Left lung (tissue), 10 donors: ENCODE data around the gene SASH1. TPM values are rescaled to one million over a fixed set of nuclear protein-coding genes. Genes with fewer than 3 reads are reported as not detected.
"Not testable (repeated sequence)": the region's sequence is repeated elsewhere in the genome, so short reads cannot be mapped to it uniquely, and the experiment has no call there.

Experiments used
- ATAC-seq: fragments of 200-7000 bp; cut with Tn5 transposase; one replicate; pipeline ENCODE4 v1.9.1; 2020; ENCODE audit warnings: moderate library complexity
- DNase-seq, 4 donors: peaks; one replicate each; pipeline ENCODE4 v3.0.0-alpha.2; 2013 to 2020
- H3K27ac ChIP-seq, 2 donors: fragments of 200-600 bp; sonication (generic) in 1 of 2; one replicate each; pipeline versions ENCODE4 v1.5.0 to v1.8.0; 2020 to 2021
- H3K27me3 ChIP-seq, 2 donors: fragments of 200-600 bp; sonication (generic) in 1 of 2; one replicate each; pipeline versions ENCODE4 v1.5.0 to v1.8.0; 2020 to 2021
- H3K36me3 ChIP-seq, 2 donors: fragments of 200-600 bp; sonication (generic) in 1 of 2; one replicate each; pipeline versions ENCODE4 v1.5.0 to v1.8.0; 2020 to 2021
- H3K4me1 ChIP-seq, 2 donors: fragments of 200-600 bp; one replicate each; pipeline ENCODE4 v1.8.0; 2021
- H3K4me3 ChIP-seq, 2 donors: fragments of 200-600 bp; sonication (generic) in 1 of 2; one replicate each; pipeline versions ENCODE4 v1.5.0 to v1.8.0; 2020 to 2021; ENCODE audit warnings: mild to moderate bottlenecking in 1 of 2
- H3K9me3 ChIP-seq, 2 donors: fragments of 200-600 bp; sonication (generic) in 1 of 2; one replicate each; pipeline versions ENCODE4 v1.5.0 to v1.8.0; 2020 to 2021
- intact Hi-C, 2 donors: fragments of 100-400 bp; cut with DNase I; formaldehyde crosslinking; loops; one replicate each; pipeline versions ENCODE4 v1.11.2 to v1.14.2; 2022
- polyA plus RNA-seq, 6 donors: library from polyadenylated mRNA; unstranded; fragments of 120-200 nt; gene quantifications; one replicate each; pipeline ENCODE4 v1.2.1, GENCODE V29; 2013; ENCODE audit not compliant: insufficient read length in 6 of 6
- total RNA-seq, 2 donors: library from RNA; stranded (reverse); fragmentation: NEBNext Ultra II Directional; extraction: Animal tissue kit (Norgen Biotek cat#: 25700); gene quantifications; one replicate each; pipeline ENCODE4 v1.2.1, GENCODE V29; 2021
- TF ChIP-seq, protein P1 (sequence below), 2 donors: fragments of 200-600 bp; sonication (generic) in 1 of 2; IDR thresholded peaks; one replicate each; pipeline versions ENCODE4 v1.5.0 to v1.8.0; 2021; ENCODE audit warnings: antibody characterized with exemption in 2 of 2
- donor health status: DM: no; HTN: yes; CAD: no.
- donor health status: DM: no; HTN: no; CAD: no.

Gene SASH1
- total and polyA plus RNA-seq, 8 donors = 31.4 to 53.5 (median 34.8) TPM

GRCh38 chr6:148383658-148384368, 41.2 kb downstream of the SASH1 start:
- ATAC-seq (no peak), DNase-seq (no peak)
- intact Hi-C loops = no loop called here
- TF ChIP-seq, protein P1, sequence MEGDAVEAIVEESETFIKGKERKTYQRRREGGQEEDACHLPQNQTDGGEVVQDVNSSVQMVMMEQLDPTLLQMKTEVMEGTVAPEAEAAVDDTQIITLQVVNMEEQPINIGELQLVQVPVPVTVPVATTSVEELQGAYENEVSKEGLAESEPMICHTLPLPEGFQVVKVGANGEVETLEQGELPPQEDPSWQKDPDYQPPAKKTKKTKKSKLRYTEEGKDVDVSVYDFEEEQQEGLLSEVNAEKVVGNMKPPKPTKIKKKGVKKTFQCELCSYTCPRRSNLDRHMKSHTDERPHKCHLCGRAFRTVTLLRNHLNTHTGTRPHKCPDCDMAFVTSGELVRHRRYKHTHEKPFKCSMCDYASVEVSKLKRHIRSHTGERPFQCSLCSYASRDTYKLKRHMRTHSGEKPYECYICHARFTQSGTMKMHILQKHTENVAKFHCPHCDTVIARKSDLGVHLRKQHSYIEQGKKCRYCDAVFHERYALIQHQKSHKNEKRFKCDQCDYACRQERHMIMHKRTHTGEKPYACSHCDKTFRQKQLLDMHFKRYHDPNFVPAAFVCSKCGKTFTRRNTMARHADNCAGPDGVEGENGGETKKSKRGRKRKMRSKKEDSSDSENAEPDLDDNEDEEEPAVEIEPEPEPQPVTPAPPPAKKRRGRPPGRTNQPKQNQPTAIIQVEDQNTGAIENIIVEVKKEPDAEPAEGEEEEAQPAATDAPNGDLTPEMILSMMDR (IDR thresholded peaks at IDR 0.05) = no peak
- no peaks in the 10 kb centered on the region for H3K9me3 ChIP-seq
- peaks cover 12 to 41% of the 10 kb centered on the region in 2 donors for H3K4me1 ChIP-seq
- H3K27me3 ChIP-seq = no peaks in the 10 kb centered on the region
- no peak overlapping the region for H3K4me3 ChIP-seq
- no peaks in the 10 kb centered on the region for H3K36me3 ChIP-seq
- H3K27ac ChIP-seq = peak overlapping the region in 1 of 2 donors; percentile 21

DNA sequence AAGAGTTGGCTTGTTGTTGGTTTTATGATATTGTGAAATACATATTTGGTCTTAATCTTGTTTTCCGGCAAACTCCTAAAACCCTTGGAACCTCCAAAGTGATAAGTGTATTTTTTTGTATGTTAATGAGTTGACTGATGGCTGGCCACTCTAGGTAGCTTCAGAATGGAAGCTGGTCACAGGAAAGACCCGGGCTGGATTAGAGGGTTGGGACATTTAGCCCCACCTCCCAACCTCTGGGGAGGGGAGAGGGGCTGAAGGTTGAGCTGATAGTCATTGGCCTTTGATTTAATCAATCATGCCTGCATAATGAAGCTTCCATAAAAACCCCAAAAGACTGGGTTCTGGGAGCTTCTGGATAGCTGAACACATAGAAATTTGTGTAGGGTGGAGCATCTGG, 42.7 kb downstream of the SASH1 start:
- Histone ChIP-seq H3K27ac (no peak overlapping the region), H3K27me3 (no peaks in the 10 kb centered on the region), H3K9me3 (no peaks in the 10 kb centered on the region), H3K36me3 (no peaks in the 10 kb centered on the region), H3K4me1 (peaks cover 4 to 35% of the 10 kb centered on the region in 2 donors), H3K4me3 (no peak overlapping the region)
- ATAC-seq = no peak
- intact Hi-C loops = no loop called here
- DNase-seq = no peak
- TF ChIP-seq, protein P1 (IDR thresholded peaks at IDR 0.05) = no peak

GRCh38 chr6:148388521-148388920, 45.9 kb downstream of the SASH1 start:
- peak overlapping the region in 1 of 2 donors; percentile 14 for H3K27ac ChIP-seq
- ATAC-seq (peak; percentile 7), DNase-seq (no peak)
- no peaks in the 10 kb centered on the region for H3K27me3 ChIP-seq
- H3K4me3 ChIP-seq = no peak overlapping the region
- TF ChIP-seq, protein P1 (IDR thresholded peaks at IDR 0.05) = no peak
- H3K9me3 ChIP-seq = no peaks in the 10 kb centered on the region
- intact Hi-C loops = no loop called here
- peaks cover 0 to 4% of the 10 kb centered on the region in 2 donors for H3K36me3 ChIP-seq
- peaks cover 9 to 22% of the 10 kb centered on the region in 2 donors for H3K4me1 ChIP-seq

DNA sequence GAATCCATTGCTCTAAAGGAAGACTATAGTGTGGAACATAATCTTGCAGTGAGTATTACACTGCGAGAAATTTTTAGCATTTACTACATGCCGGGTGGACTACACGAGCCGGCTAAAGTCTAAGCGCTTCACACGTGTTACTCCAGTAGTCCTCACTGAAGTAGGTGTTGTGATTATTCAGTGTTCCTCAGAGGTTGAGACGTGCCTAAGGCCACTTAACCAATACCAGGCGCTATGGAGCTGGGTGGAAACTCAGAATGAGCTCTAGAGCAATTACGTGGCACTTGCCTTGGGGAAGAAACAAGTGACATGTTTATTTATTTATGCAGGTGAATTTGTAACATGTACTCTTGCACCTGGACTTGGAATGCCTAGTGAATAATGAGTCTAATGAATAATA, 46.4 kb downstream of the SASH1 start:
- peak overlapping the region in 1 of 2 donors; percentile 14 for H3K27ac ChIP-seq
- H3K4me1 ChIP-seq = peaks cover 9 to 22% of the 10 kb centered on the region in 2 donors
- DNase-seq = peak in 2 of 4 donors; percentile 24 to 49
- H3K4me3 ChIP-seq = no peak overlapping the region
- intact Hi-C loops = no loop called here
- TF ChIP-seq, protein P1 (IDR thresholded peaks at IDR 0.05) = no peak
- no peaks in the 10 kb centered on the region for H3K9me3 ChIP-seq
- ATAC-seq = peak; percentile 95
- H3K27me3 ChIP-seq = no peaks in the 10 kb centered on the region
- peaks cover 0 to 4% of the 10 kb centered on the region in 2 donors for H3K36me3 ChIP-seq

DNA sequence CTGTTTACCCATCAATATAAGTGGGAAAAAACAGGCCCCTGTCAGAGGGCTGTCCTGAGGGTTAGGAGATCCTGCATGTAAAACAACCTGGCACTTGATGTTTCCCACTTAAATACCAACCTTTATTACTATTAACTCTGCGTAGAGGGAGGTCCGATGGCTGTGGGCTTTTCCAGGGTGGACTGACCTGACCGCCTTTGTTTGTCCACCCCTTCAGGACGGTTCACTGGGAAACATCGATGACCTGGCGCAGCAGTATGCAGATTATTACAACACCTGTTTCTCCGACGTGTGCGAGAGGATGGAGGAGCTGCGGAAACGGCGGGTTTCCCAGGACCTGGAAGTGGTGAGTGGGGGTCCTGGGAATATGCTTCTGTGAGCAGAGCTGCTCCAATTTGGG, 47.3 kb downstream of the SASH1 start:
- Histone ChIP-seq H3K4me3 (no peak overlapping the region), H3K9me3 (no peaks in the 10 kb centered on the region), H3K4me1 (peaks cover 5 to 16% of the 10 kb centered on the region in 2 donors), H3K36me3 (peaks cover 0 to 4% of the 10 kb centered on the region in 2 donors), H3K27ac (no peak overlapping the region), H3K27me3 (no peaks in the 10 kb centered on the region)
- intact Hi-C loops = no loop called here
- ATAC-seq (no peak), DNase-seq (no peak)
- TF ChIP-seq, protein P1 (IDR thresholded peaks at IDR 0.05) = no peak

DNA sequence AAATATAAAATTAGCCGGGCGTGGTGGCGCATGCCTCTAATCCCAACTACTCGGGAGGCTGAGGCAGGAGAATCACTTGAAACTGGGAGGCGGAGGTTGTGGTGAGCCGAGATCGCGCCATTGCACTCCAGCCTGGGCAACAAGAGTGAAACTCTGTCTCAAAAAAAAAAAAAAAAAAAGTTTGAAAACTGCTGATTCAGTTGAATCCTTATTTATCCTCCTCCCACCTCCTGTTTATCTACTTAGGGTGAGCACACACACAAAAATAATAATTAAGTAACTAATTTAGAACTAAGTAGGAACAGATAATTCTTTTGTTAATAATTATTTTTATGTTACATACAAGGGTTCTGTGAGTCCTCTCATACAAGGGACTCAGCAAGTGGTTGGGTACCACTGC, 49.5 kb downstream of the SASH1 start:
- H3K9me3 ChIP-seq, H3K4me3 ChIP-seq, ATAC-seq, H3K27ac ChIP-seq, H3K36me3 ChIP-seq, DNase-seq, intact Hi-C loops, H3K27me3 ChIP-seq: not testable (repeated sequence)
- H3K4me1 ChIP-seq = peaks cover 5 to 13% of the 10 kb centered on the region in 2 donors
